ENCODE results near the gene ZNF281. TPM values are rescaled to one million over a fixed set of nuclear protein-coding genes. Genes with fewer than 3 reads are reported as not detected.

Gene ZNF281
- polyA plus RNA-seq, 1 of the 3 experiments (the other 2 are of a cell fraction): 3.0 TPM

DNA sequence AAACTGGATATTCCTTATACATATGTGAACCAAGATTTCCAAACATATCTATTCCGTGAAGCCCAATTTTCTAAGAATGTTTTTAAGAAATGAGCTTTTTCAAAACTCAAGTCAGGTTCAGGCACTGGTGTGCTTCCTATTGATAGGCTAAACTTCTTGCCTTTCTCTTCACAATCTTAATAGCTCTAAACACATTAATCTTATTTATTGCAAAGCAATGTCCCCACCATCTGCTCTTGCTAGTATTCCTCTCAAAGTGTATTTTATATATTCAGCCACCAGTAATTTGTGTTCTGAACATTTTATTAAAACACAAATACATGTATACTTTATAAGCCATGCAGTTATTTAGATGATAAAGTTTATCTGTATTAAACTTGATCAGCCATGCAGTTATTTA is 11.5 kb downstream of the ZNF281 start:
- CTCF ChIA-PET: no interaction called here
- Histone ChIP-seq H3K36me3 (replicated peaks in 1 of 2; ENCODE audit: control insufficient read depth in 1 of 2, insufficient read depth in 2 of 2, low read length in 1 of 2) (peaks cover 24 to 28% of the 10 kb centered on the region in 2 experiments), H3K4me3 (ENCODE audit: low read depth in 2 of 2, low read length in 1 of 2) (no peak overlapping the region), H3K4me2 (no peak overlapping the region), H3F3A (replicated peaks; ENCODE audit: insufficient read depth) (peaks cover 10% of the 10 kb centered on the region), H3K79me2 (ENCODE audit: insufficient read depth) (peaks cover 29% of the 10 kb centered on the region), H2AFZ (ENCODE audit: low read depth) (no peak overlapping the region), H4K20me1 (ENCODE audit: insufficient read depth) (0 out of 2 replicates have a peak, but pooled peaks cover 5% of the 10 kb centered on the region), H3K27ac (ENCODE audit: low read depth in 2 of 2, low read length in 1 of 2) (no peak overlapping the region), H3K4me1 (ENCODE audit: control insufficient read depth in 1 of 2, insufficient read depth in 2 of 2, low read depth in 1 of 2, low read length in 1 of 2) (peaks cover 0 to 4% of the 10 kb centered on the region in 2 experiments; a peak in 2 of 4 replicates), H3K9me2 (no peaks in the 10 kb centered on the region), H3K9me3 (no peaks in the 10 kb centered on the region), H3K27me3 (ENCODE audit: insufficient read depth) (no peaks in the 10 kb centered on the region), H3K9ac (no peak overlapping the region)
- POLR2A ChIA-PET: no interaction called here
- WGBS (ENCODE audit: low lambda C conversion rate): 96% methylated on average over 1 of the region's 1 CpG
- DNase-seq: no peak
- TF ChIP-seq POLR2AphosphoS5 (IDR thresholded peaks at IDR 0.05; ENCODE audit: low read depth, low read length) (no peak), RFX5 (IDR thresholded peaks at IDR 0.05; ENCODE audit: low read length) (no peak)

DNA sequence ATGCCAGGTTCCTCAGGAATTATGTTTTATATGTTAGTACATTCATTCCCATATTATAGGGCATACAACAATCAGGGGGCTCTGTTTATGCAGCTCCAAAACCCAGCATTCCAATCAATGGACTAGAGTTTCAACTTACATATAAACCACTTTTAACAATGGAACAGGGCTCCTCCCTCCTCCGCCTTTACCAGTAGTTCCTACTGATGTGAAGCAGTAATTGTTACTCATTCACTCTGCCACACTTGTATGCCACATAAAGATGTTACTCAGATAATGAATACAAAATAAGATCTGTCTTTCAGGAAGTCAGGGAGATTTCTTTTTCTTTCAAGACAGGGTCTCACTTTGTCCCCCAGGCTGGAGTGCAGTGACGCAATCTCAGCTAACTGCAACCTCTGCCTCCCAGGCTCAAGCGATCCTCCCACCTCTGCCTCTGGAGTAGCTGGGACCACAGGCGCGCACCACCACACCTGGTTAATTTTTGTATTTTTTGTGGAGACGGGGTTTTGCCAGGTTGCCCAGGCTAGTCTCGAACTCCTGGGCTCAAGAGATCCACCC is 17.1 kb downstream of the ZNF281 start:
- no peak for DNase-seq
- 96% methylated on average over 5 of the region's 7 CpGs for WGBS (ENCODE audit: low lambda C conversion rate)
- ChIA-PET POLR2A (no interaction called here), CTCF (no interaction called here)
- no peak overlapping the region for H3K4me2 ChIP-seq
- H3F3A ChIP-seq (replicated peaks; ENCODE audit: insufficient read depth): peaks cover 5% of the 10 kb centered on the region
- no peaks in the 10 kb centered on the region; a peak in 1 of 4 replicates for H3K4me1 ChIP-seq (ENCODE audit: control insufficient read depth in 1 of 2, insufficient read depth in 2 of 2, low read depth in 1 of 2, low read length in 1 of 2)
- H3K36me3 ChIP-seq (replicated peaks in 1 of 2; ENCODE audit: control insufficient read depth in 1 of 2, insufficient read depth in 2 of 2, low read length in 1 of 2): no peaks in the 10 kb centered on the region
- no peak overlapping the region for H3K27ac ChIP-seq (ENCODE audit: low read depth in 2 of 2, low read length in 1 of 2)
- H2AFZ ChIP-seq (ENCODE audit: low read depth): no peak overlapping the region
- no peaks in the 10 kb centered on the region for H4K20me1 ChIP-seq (ENCODE audit: insufficient read depth)
- no peak overlapping the region for H3K9ac ChIP-seq
- H3K79me2 ChIP-seq (ENCODE audit: insufficient read depth): no peaks in the 10 kb centered on the region
- H3K9me3 ChIP-seq: no peaks in the 10 kb centered on the region
- no peaks in the 10 kb centered on the region for H3K27me3 ChIP-seq (ENCODE audit: insufficient read depth)
- no peak overlapping the region for H3K4me3 ChIP-seq (ENCODE audit: low read depth in 2 of 2, low read length in 1 of 2)
- no peaks in the 10 kb centered on the region for H3K9me2 ChIP-seq
- TF ChIP-seq GATA2 (CRISPR knock-in tag; IDR thresholded peaks at IDR 0.05) (no peak), FOXJ3 (CRISPR knock-in tag; IDR thresholded peaks at IDR 0.05) (no peak), CHD2 (IDR thresholded peaks at IDR 0.05; ENCODE audit: low read length, partially characterized antibody) (no peak)
- TF ChIP-seq, protein P1, sequence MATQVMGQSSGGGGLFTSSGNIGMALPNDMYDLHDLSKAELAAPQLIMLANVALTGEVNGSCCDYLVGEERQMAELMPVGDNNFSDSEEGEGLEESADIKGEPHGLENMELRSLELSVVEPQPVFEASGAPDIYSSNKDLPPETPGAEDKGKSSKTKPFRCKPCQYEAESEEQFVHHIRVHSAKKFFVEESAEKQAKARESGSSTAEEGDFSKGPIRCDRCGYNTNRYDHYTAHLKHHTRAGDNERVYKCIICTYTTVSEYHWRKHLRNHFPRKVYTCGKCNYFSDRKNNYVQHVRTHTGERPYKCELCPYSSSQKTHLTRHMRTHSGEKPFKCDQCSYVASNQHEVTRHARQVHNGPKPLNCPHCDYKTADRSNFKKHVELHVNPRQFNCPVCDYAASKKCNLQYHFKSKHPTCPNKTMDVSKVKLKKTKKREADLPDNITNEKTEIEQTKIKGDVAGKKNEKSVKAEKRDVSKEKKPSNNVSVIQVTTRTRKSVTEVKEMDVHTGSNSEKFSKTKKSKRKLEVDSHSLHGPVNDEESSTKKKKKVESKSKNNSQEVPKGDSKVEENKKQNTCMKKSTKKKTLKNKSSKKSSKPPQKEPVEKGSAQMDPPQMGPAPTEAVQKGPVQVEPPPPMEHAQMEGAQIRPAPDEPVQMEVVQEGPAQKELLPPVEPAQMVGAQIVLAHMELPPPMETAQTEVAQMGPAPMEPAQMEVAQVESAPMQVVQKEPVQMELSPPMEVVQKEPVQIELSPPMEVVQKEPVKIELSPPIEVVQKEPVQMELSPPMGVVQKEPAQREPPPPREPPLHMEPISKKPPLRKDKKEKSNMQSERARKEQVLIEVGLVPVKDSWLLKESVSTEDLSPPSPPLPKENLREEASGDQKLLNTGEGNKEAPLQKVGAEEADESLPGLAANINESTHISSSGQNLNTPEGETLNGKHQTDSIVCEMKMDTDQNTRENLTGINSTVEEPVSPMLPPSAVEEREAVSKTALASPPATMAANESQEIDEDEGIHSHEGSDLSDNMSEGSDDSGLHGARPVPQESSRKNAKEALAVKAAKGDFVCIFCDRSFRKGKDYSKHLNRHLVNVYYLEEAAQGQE (IDR thresholded peaks at IDR 0.05; ENCODE audit: low read depth, low read length): no peak

DNA sequence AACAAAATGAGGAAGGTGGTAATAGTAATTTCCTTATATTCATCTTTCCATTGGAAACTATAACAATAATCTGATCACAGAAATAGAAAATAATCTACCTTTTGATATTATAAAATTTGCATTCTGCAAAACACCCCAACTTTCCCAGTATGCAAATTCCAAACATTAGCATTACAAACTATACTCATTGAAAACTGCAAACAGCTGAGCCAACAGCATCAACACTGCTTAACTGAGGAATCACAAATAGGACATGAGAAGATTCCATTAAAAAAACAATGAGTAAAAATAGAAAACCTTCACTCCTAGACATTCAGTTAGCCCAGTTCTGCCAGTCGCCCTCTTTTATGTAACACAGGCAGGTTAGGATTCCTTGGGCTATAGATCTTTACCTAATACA is 18.1 kb downstream of the ZNF281 start:
- WGBS (ENCODE audit: low lambda C conversion rate): 93% methylated on average over 1 of the region's 1 CpG
- no peaks in the 10 kb centered on the region for H3K9me3 ChIP-seq
- H3K4me1 ChIP-seq (ENCODE audit: control insufficient read depth in 1 of 2, insufficient read depth in 2 of 2, low read depth in 1 of 2, low read length in 1 of 2): no peaks in the 10 kb centered on the region; a peak in 2 of 4 replicates
- H3K9ac ChIP-seq: no peak overlapping the region
- H4K20me1 ChIP-seq (ENCODE audit: insufficient read depth): no peaks in the 10 kb centered on the region
- DNase-seq: no peak
- H3K27ac ChIP-seq (ENCODE audit: low read depth in 2 of 2, low read length in 1 of 2): no peak overlapping the region
- H3K79me2 ChIP-seq (ENCODE audit: insufficient read depth): no peaks in the 10 kb centered on the region
- H3F3A ChIP-seq (replicated peaks; ENCODE audit: insufficient read depth): peaks cover 5% of the 10 kb centered on the region
- H3K27me3 ChIP-seq (ENCODE audit: insufficient read depth): no peaks in the 10 kb centered on the region
- POLR2A ChIA-PET: no interaction called here
- H2AFZ ChIP-seq (ENCODE audit: low read depth): no peak overlapping the region
- H3K36me3 ChIP-seq (replicated peaks in 1 of 2; ENCODE audit: control insufficient read depth in 1 of 2, insufficient read depth in 2 of 2, low read length in 1 of 2): no peaks in the 10 kb centered on the region
- CTCF ChIA-PET: no interaction called here
- no peak overlapping the region for H3K4me3 ChIP-seq (ENCODE audit: low read depth in 2 of 2, low read length in 1 of 2)
- no peak overlapping the region for H3K4me2 ChIP-seq
- no peaks in the 10 kb centered on the region for H3K9me2 ChIP-seq
- TF ChIP-seq SMC3 (IDR thresholded peaks at IDR 0.05; ENCODE audit: low read depth, low read length): no peak
- TF ChIP-seq EZH2phosphoT487 (IDR thresholded peaks at IDR 0.05; ENCODE audit: borderline replicate concordance, low read depth): no peak
- no peak for TF ChIP-seq TEAD4 (IDR thresholded peaks at IDR 0.05; ENCODE audit: borderline replicate concordance, insufficient read depth)
- TF ChIP-seq, protein P2, sequence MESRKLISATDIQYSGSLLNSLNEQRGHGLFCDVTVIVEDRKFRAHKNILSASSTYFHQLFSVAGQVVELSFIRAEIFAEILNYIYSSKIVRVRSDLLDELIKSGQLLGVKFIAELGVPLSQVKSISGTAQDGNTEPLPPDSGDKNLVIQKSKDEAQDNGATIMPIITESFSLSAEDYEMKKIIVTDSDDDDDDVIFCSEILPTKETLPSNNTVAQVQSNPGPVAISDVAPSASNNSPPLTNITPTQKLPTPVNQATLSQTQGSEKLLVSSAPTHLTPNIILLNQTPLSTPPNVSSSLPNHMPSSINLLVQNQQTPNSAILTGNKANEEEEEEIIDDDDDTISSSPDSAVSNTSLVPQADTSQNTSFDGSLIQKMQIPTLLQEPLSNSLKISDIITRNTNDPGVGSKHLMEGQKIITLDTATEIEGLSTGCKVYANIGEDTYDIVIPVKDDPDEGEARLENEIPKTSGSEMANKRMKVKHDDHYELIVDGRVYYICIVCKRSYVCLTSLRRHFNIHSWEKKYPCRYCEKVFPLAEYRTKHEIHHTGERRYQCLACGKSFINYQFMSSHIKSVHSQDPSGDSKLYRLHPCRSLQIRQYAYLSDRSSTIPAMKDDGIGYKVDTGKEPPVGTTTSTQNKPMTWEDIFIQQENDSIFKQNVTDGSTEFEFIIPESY (IDR thresholded peaks at IDR 0.05; ENCODE audit: borderline replicate concordance, low read depth): no peak
- no peak for TF ChIP-seq NRF1 (IDR thresholded peaks at IDR 0.05; ENCODE audit: low read depth, low read length)
- no peak for TF ChIP-seq EP300 (IDR thresholded peaks at IDR 0.05; ENCODE audit: borderline replicate concordance in 1 of 2, low read depth in 1 of 2, low read length in 1 of 2)
- TF ChIP-seq, protein P3, sequence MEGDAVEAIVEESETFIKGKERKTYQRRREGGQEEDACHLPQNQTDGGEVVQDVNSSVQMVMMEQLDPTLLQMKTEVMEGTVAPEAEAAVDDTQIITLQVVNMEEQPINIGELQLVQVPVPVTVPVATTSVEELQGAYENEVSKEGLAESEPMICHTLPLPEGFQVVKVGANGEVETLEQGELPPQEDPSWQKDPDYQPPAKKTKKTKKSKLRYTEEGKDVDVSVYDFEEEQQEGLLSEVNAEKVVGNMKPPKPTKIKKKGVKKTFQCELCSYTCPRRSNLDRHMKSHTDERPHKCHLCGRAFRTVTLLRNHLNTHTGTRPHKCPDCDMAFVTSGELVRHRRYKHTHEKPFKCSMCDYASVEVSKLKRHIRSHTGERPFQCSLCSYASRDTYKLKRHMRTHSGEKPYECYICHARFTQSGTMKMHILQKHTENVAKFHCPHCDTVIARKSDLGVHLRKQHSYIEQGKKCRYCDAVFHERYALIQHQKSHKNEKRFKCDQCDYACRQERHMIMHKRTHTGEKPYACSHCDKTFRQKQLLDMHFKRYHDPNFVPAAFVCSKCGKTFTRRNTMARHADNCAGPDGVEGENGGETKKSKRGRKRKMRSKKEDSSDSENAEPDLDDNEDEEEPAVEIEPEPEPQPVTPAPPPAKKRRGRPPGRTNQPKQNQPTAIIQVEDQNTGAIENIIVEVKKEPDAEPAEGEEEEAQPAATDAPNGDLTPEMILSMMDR (IDR thresholded peaks at IDR 0.05): no peak
- TF ChIP-seq RAD21 (IDR thresholded peaks at IDR 0.05; ENCODE audit: low read length): no peak
- no peak for TF ChIP-seq CHD2 (IDR thresholded peaks at IDR 0.05; ENCODE audit: low read length, partially characterized antibody)

Data from SK-N-SH (cell line).